IMR-90 (cell line): Measurements from ENCODE around the gene TUBG2. TPM values are rescaled to one million over a fixed set of nuclear protein-coding genes. Genes with fewer than 3 reads are reported as not detected.

Experiments used
- ATAC-seq: fragments of 200-7000 bp; cut with Tn5 transposase; 2 replicates; pipeline ENCODE4 v1.9.1; 2020; ENCODE audit warnings: low read depth, mild to moderate bottlenecking, moderate library complexity
- BruUV-seq: library from RNA; stranded (reverse); fragments of 400-500 nt; replicated peaks from 2 replicates; lab custom pipeline; 2021; lab: Mats Ljungman, UMichigan
- CTCF ChIA-PET: fragments of 300-600 bp; formaldehyde crosslinking; extraction: SDS; loops from one replicate; lab custom pipeline; 2021; ENCODE audit warnings: antibody characterized with exemption; lab: Yijun Ruan, JAX
- POLR2A ChIA-PET: fragments of 300-600 bp; sonication (Branson Sonifier 250); formaldehyde crosslinking; loops from one replicate; lab custom pipeline; 2022; ENCODE audit warnings: antibody characterized with exemption; ENCODE audit not compliant: unreplicated experiment; lab: Charles Lee
- DNase-seq: peaks from one replicate; pipeline ENCODE4 v3.0.0; 2013
- H2AFZ ChIP-seq: replicated peaks from 2 replicates; pipeline ENCODE3; 2013; ENCODE audit warnings: low read length, mild to moderate bottlenecking; ENCODE audit not compliant: poor library complexity
- H2AK5ac ChIP-seq: 2 replicates; pipeline ENCODE4 v1.6.1; 2013; ENCODE audit warnings: low read depth, low read length, inconsistent platforms
- H2AK9ac ChIP-seq: replicated peaks from 2 replicates; pipeline ENCODE3; 2013; ENCODE audit warnings: mild to moderate bottlenecking, low read depth, low read length, moderate library complexity; ENCODE audit not compliant: poor library complexity
- H2BK120ac ChIP-seq: 2 replicates; pipeline ENCODE4 v1.6.1; 2013; ENCODE audit warnings: low read depth, low read length, inconsistent platforms
- H2BK15ac ChIP-seq: 3 replicates; pipeline ENCODE4 v1.6.1; 2013; ENCODE audit warnings: low read depth, low read length, inconsistent platforms
- H2BK20ac ChIP-seq: 2 replicates; pipeline ENCODE4 v1.6.1; 2013; ENCODE audit warnings: low read depth, mild to moderate bottlenecking, inconsistent platforms, low read length, moderate library complexity
- H2BK5ac ChIP-seq: 2 replicates; pipeline ENCODE4 v1.6.1; 2013; ENCODE audit warnings: mild to moderate bottlenecking, low read depth, low read length, inconsistent platforms; ENCODE audit not compliant: poor library complexity, severe bottlenecking
- H3K14ac ChIP-seq: replicated peaks from 2 replicates; pipeline ENCODE4 v1.6.1; 2013; ENCODE audit warnings: low read depth, low read length, inconsistent platforms
- H3K18ac ChIP-seq: 2 replicates; pipeline ENCODE4 v1.6.1; 2013; ENCODE audit warnings: low read depth, low read length, control low read depth
- H3K23ac ChIP-seq: 2 replicates; pipeline ENCODE4 v1.6.1; 2013; ENCODE audit warnings: low read depth, low read length, inconsistent platforms
- H3K27ac ChIP-seq: 2 replicates; pipeline ENCODE4 v1.5.1; 2013; ENCODE audit warnings: mild to moderate bottlenecking, control low read depth, low read length; ENCODE audit not compliant: insufficient read depth
- H3K27me3 ChIP-seq: 2 replicates; pipeline ENCODE4 v1.6.1; 2013; ENCODE audit warnings: low read length; ENCODE audit not compliant: control insufficient read depth, insufficient read depth
- H3K36me3 ChIP-seq: 2 replicates; pipeline ENCODE4 v1.6.1; 2013; ENCODE audit warnings: low read length, mixed read lengths; ENCODE audit not compliant: control insufficient read depth, insufficient read depth
- H3K4ac ChIP-seq: 2 replicates; pipeline ENCODE4 v1.6.1; 2013; ENCODE audit warnings: low read depth, low read length, inconsistent platforms
- H3K4me1 ChIP-seq: 2 replicates; pipeline ENCODE4 v1.6.1; 2013; ENCODE audit warnings: low read length, mixed read lengths; ENCODE audit not compliant: control insufficient read depth, insufficient read depth
- H3K4me2 ChIP-seq: 2 replicates; pipeline ENCODE4 v1.6.1; 2013; ENCODE audit warnings: low read depth, mild to moderate bottlenecking, control low read depth, low read length, moderate library complexity
- H3K4me3 ChIP-seq: 2 replicates; pipeline ENCODE4 v1.5.1; 2013; ENCODE audit warnings: low read depth, mild to moderate bottlenecking, control low read depth, low read length, moderate library complexity; ENCODE audit not compliant: insufficient read depth
- H3K56ac ChIP-seq: 2 replicates; pipeline ENCODE4 v1.6.1; 2013; ENCODE audit warnings: low read length, inconsistent platforms; ENCODE audit not compliant: insufficient read depth; ENCODE audit errors: extremely low read depth
- H3K79me1 ChIP-seq, 2 experiments: 2 replicates each; pipeline ENCODE4 v1.6.1; 2013; ENCODE audit warnings: low read length in 2 of 2, inconsistent platforms in 1 of 2, low read depth in 1 of 2
- H3K9ac ChIP-seq: 2 replicates; pipeline ENCODE4 v1.6.1; 2013; ENCODE audit warnings: low read depth, low read length, control low read depth
- H3K9me1 ChIP-seq: 2 replicates; pipeline ENCODE4 v1.6.1; 2013; ENCODE audit warnings: low read length, inconsistent platforms; ENCODE audit not compliant: insufficient read depth
- H3K9me3 ChIP-seq: 2 replicates; pipeline ENCODE4 v1.6.1; 2013; ENCODE audit warnings: low read length; ENCODE audit not compliant: control insufficient read depth, insufficient read depth
- H4K20me1 ChIP-seq: 2 replicates; pipeline ENCODE4 v1.6.1; 2013; ENCODE audit warnings: low read length, inconsistent platforms; ENCODE audit not compliant: insufficient read depth
- H4K5ac ChIP-seq: 2 replicates; pipeline ENCODE4 v1.6.1; 2013; ENCODE audit warnings: mild to moderate bottlenecking, low read depth, low read length, control low read depth
- H4K8ac ChIP-seq, 2 experiments: 2 replicates each; pipeline ENCODE4 v1.6.1; 2013; ENCODE audit warnings: low read depth in 2 of 2, low read length in 2 of 2, control low read depth in 1 of 2, inconsistent platforms in 1 of 2
- H4K91ac ChIP-seq: 2 replicates; pipeline ENCODE4 v1.6.1; 2013; ENCODE audit warnings: low read depth, low read length, inconsistent platforms; ENCODE audit not compliant: insufficient read depth
- BHLHE40 ChIP-seq: fragments of 150-350 bp; IDR thresholded peaks from 2 replicates; pipeline ENCODE4 v1.6.1; 2016; ENCODE audit warnings: mild to moderate bottlenecking, low read depth, low read length
- CTCF ChIP-seq: conservative IDR thresholded peaks from 2 replicates; pipeline ENCODE4 v1.5.1; 2012; ENCODE audit warnings: mild to moderate bottlenecking, low read depth, low read length, improper control_type of control experiment
- MAFK ChIP-seq: IDR thresholded peaks from 2 replicates; pipeline ENCODE4 v1.6.1; 2012; ENCODE audit warnings: low read depth, low read length, improper control_type of control experiment
- MAZ ChIP-seq: IDR thresholded peaks from 2 replicates; pipeline ENCODE4 v1.6.1; 2012; ENCODE audit warnings: low read depth, mild to moderate bottlenecking, low read length, improper control_type of control experiment, moderate library complexity, borderline replicate concordance
- MXI1 ChIP-seq: IDR thresholded peaks from 2 replicates; pipeline ENCODE4 v1.6.1; 2012; ENCODE audit warnings: low read depth, mild to moderate bottlenecking, low read length, moderate library complexity, borderline replicate concordance
- NFE2L2 ChIP-seq: fragments of 150-350 bp; IDR thresholded peaks from 2 replicates; pipeline ENCODE4 v1.6.1; 2016; ENCODE audit warnings: low read depth, mild to moderate bottlenecking, low read length
- POLR2A ChIP-seq: IDR thresholded peaks from 2 replicates; pipeline ENCODE4 v1.6.1; 2012; ENCODE audit warnings: mild to moderate bottlenecking, low read depth, low read length
- RAD21 ChIP-seq: IDR thresholded peaks from 2 replicates; pipeline ENCODE4 v1.6.1; 2012; ENCODE audit warnings: low read length, improper control_type of control experiment
- SMC3 ChIP-seq: fragments of 150-350 bp; IDR thresholded peaks from 2 replicates; pipeline ENCODE4 v1.6.1; 2016; ENCODE audit warnings: low read depth, mild to moderate bottlenecking, antibody characterized with exemption, low read length, moderate library complexity
- WGBS, 2 experiments: methylation state at CpG; one replicate each; pipeline versions ENCODE4 v1.1.5 to v1.1.7; 2013; ENCODE audit warnings: missing lambda C conversion rate in 2 of 2; ENCODE audit not compliant: insufficient read length in 1 of 2; ENCODE audit errors: extremely low coverage in 2 of 2; 5-methylcytosine and 5-hydroxymethylcytosine counted together
- dilution Hi-C: fragments of 300-500 bp; cut with HindIII; formaldehyde crosslinking; loops from one replicate; pipeline ENCODE4 v1.14.3; 2018; ENCODE audit warnings: low sequenced_read_pairs; ENCODE audit not compliant: unreplicated experiment
- in situ Hi-C: fragments of 300-500 bp; cut with MboI; formaldehyde crosslinking; loops from 3 replicates; pipeline ENCODE4 v1.14.3; 2019; ENCODE audit warnings: low sequenced_read_pairs, inconsistent platforms, mixed read lengths
- intact Hi-C: fragments of 100-400 bp; cut with micrococcal nuclease; formaldehyde crosslinking; loops from 2 replicates; pipeline ENCODE4 v1.10.0; 2022
- polyA plus RNA-seq, 3 experiments: library from polyadenylated mRNA; depleted of rRNA; stranded (reverse); fragments of >200 nt; gene quantifications; 2 replicates each; pipeline ENCODE4 v1.2.3, GENCODE V29; 2012; ENCODE audit warnings: low replicate concordance in 1 of 3
- total RNA-seq: library from RNA; depleted of rRNA; stranded (reverse); fragments of >200 nt; gene quantifications from 2 replicates; pipeline ENCODE4 v1.2.3, GENCODE V29; 2012

The TUBG2 gene
- total and polyA plus RNA-seq, 2 of the 4 experiments (the other 2 are of a cell fraction), result 3.6 to 24.6 TPM

- H3K79me1 ChIP-seq, result peaks cover 15 to 67% of the 10 kb centered on the region in 2 experiments
- H3K56ac ChIP-seq, result peak overlapping the region; percentile 53; the same call in 1 of the 2 replicates
- peaks cover 17% of the 10 kb centered on the region for H3K9me1 ChIP-seq
- H3K27ac ChIP-seq, result peak overlapping the region; percentile 97
- intact Hi-C loops, result loop anchor here (1.0 to 2.0 kb wide), 2 partner anchors 71 to 101 kb away; partner anchors contain the start of genes RETREG3 and TUBG1
- ATAC-seq (peak; percentile 18), DNase-seq (peak; percentile 75)
- peak overlapping the region; percentile 99 for H3K4ac ChIP-seq
- H2BK15ac ChIP-seq, result peak overlapping the region; percentile 91; the same call in 2 of the 3 replicates
- H4K8ac ChIP-seq, result peak overlapping the region; percentile 94 to 100
- CTCF ChIA-PET, result interaction anchor here (0.5 to 3.8 kb wide), 5 partner anchors 72 to 142 kb away, joined by 3 to 15 read pairs (median 3); partner anchors contain the start of gene PSMC3IP
- WGBS, 2 experiments, result 9% methylated on average over 69 of the region's 78 CpGs; no CpG with 5 or more reads in 1 of the 2 experiments
- H2BK5ac ChIP-seq, result peak overlapping the region; percentile 99
- H3K23ac ChIP-seq, result peak overlapping the region; percentile 96
- H2AFZ ChIP-seq, result peak overlapping the region; percentile 99
- no peaks in the 10 kb centered on the region for H3K27me3 ChIP-seq
- peak overlapping the region; percentile 96 for H2AK5ac ChIP-seq
- H3K9ac ChIP-seq, result peak overlapping the region; percentile 85
- no TSS peak for BruUV-seq
- no peaks in the 10 kb centered on the region for H3K9me3 ChIP-seq
- dilution Hi-C loops, result no loop called here
- H3K36me3 ChIP-seq, result peaks cover 2% of the 10 kb centered on the region; the same call in 1 of the 2 replicates
- no peak for TF ChIP-seq MAFK
- no peak for TF ChIP-seq NFE2L2
- no peak for TF ChIP-seq POLR2A
- peak; percentile 69 for TF ChIP-seq RAD21
- peak; percentile 86 for TF ChIP-seq CTCF
- peak; percentile 79 for TF ChIP-seq SMC3
- TF ChIP-seq MAZ, result peak; percentile 67; the same call in 1 of the 2 replicates
- TF ChIP-seq MXI1, result peak; percentile 84
- TF ChIP-seq BHLHE40, result peak; percentile 16; the same call in 1 of the 2 replicates
- H3K4me2 ChIP-seq, result peak overlapping the region; percentile 89
- POLR2A ChIA-PET, result interaction anchor here (0.5 to 1.4 kb wide), 2 partner anchors 70 to 540 kb away, joined by 3 read pairs; partner anchors contain the start of genes RETREG3 and TUBG1
- H4K20me1 ChIP-seq, result peaks cover 25% of the 10 kb centered on the region
- peaks cover 32% of the 10 kb centered on the region for H3K4me1 ChIP-seq
- in situ Hi-C loops, result loop anchor here (5.0 to 25.0 kb wide), 2 partner anchors 102 to 633 kb away; partner anchors contain the start of gene PSMC3IP
- peak overlapping the region; percentile 99 for H4K5ac ChIP-seq
- H4K91ac ChIP-seq, result peak overlapping the region; percentile 98
- peak overlapping the region; percentile 25; the same call in 1 of the 2 replicates for H3K4me3 ChIP-seq
- H3K14ac ChIP-seq, result peak overlapping the region; percentile 97
- H2BK20ac ChIP-seq, result peak overlapping the region; percentile 76
- H2BK120ac ChIP-seq, result peak overlapping the region; percentile 93
- peak overlapping the region; percentile 91 for H3K18ac ChIP-seq
- H2AK9ac ChIP-seq, result peak overlapping the region; percentile 94
These were observed 20.6 kb downstream of the TUBG2 start for GRCh38 chr17:42679492-42680330.
